ENCODE measurements around the gene CLASP2.

CLASP2 gene

GRCh38 chr3:33521736-33522135, 196.3 kb downstream of the CLASP2 start:
- TF ChIP-seq FOXM1 (IDR thresholded peaks at IDR 0.05; ENCODE audit: borderline replicate concordance, low read depth) (no peak), NFIC (IDR thresholded peaks at IDR 0.05) (no peak), CREB1 (IDR thresholded peaks at IDR 0.05; ENCODE audit: low read depth) (no peak), RAD21 (IDR thresholded peaks at IDR 0.05; ENCODE audit: low read depth) (no peak), CEBPB (IDR thresholded peaks at IDR 0.05) (no peak), EGR1 (IDR thresholded peaks at IDR 0.05) (no peak), EP300 (IDR thresholded peaks at IDR 0.05; ENCODE audit: borderline replicate concordance) (no peak), TAF1 (IDR thresholded peaks at IDR 0.05; ENCODE audit: low read depth) (no peak), ZBTB7A (IDR thresholded peaks at IDR 0.05; ENCODE audit: low read depth) (no peak), TCF12 (IDR thresholded peaks at IDR 0.05; ENCODE audit: low read depth) (no peak), YY1 (IDR thresholded peaks at IDR 0.05; ENCODE audit: low read depth) (no peak), REST (IDR thresholded peaks at IDR 0.05; ENCODE audit: low read depth) (no peak), TEAD4 (IDR thresholded peaks at IDR 0.05) (no peak)
- TF ChIP-seq, protein P1, sequence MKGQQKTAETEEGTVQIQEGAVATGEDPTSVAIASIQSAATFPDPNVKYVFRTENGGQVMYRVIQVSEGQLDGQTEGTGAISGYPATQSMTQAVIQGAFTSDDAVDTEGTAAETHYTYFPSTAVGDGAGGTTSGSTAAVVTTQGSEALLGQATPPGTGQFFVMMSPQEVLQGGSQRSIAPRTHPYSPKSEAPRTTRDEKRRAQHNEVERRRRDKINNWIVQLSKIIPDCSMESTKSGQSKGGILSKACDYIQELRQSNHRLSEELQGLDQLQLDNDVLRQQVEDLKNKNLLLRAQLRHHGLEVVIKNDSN (IDR thresholded peaks at IDR 0.05), result no peak
- TF ChIP-seq, protein P2, sequence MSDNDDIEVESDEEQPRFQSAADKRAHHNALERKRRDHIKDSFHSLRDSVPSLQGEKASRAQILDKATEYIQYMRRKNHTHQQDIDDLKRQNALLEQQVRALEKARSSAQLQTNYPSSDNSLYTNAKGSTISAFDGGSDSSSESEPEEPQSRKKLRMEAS (IDR thresholded peaks at IDR 0.05), result no peak

DNA sequence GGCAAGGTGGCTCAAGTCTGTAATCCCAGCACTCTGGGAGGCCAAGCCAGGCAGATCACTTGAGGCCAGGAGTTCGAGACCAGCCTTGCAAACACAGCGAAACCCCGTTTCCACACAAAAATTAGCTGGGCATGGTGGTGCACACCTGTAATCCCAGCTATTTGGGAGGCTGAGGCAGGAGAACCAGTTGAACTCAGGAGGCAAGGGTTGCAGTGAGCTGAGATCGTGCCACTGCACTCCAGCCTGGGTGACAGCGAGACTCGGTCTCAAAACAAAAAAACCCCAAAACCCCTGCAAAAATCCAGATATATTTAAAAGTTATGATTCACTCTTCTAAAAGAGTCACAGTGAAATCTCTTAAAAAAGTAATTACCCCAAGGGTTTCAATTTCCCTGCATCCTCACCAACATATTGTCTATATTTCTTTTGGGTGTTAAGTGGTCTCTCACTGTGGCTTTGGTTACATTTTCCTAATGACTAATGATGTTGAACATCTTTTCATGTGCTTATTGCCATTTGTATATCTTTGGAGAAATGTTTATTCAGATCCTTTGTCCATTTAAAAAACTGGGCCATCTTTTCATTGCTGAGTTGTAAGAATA, 204.7 kb downstream of the CLASP2 start:
- TF ChIP-seq FOXM1 (IDR thresholded peaks at IDR 0.05; ENCODE audit: borderline replicate concordance, low read depth) (no peak), NFIC (IDR thresholded peaks at IDR 0.05) (no peak), EP300 (IDR thresholded peaks at IDR 0.05; ENCODE audit: borderline replicate concordance) (no peak), EGR1 (IDR thresholded peaks at IDR 0.05) (no peak), CEBPB (IDR thresholded peaks at IDR 0.05) (no peak), TAF1 (IDR thresholded peaks at IDR 0.05; ENCODE audit: low read depth) (no peak), CREB1 (IDR thresholded peaks at IDR 0.05; ENCODE audit: low read depth) (no peak)
- TF ChIP-seq, protein P1 (IDR thresholded peaks at IDR 0.05), result no peak

GRCh38 chr3:33505027-33505426, 213.0 kb downstream of the CLASP2 start:
- TF ChIP-seq CREB1 (IDR thresholded peaks at IDR 0.05; ENCODE audit: low read depth) (no peak), TCF12 (IDR thresholded peaks at IDR 0.05; ENCODE audit: low read depth) (no peak), REST (IDR thresholded peaks at IDR 0.05; ENCODE audit: low read depth) (no peak), NFIC (IDR thresholded peaks at IDR 0.05) (no peak), CEBPB (IDR thresholded peaks at IDR 0.05) (no peak), ZBTB7A (IDR thresholded peaks at IDR 0.05; ENCODE audit: low read depth) (no peak), EGR1 (IDR thresholded peaks at IDR 0.05) (no peak), RAD21 (IDR thresholded peaks at IDR 0.05; ENCODE audit: low read depth) (no peak), FOXM1 (IDR thresholded peaks at IDR 0.05; ENCODE audit: borderline replicate concordance, low read depth) (no peak)
- TF ChIP-seq, protein P2 (IDR thresholded peaks at IDR 0.05), result no peak

DNA sequence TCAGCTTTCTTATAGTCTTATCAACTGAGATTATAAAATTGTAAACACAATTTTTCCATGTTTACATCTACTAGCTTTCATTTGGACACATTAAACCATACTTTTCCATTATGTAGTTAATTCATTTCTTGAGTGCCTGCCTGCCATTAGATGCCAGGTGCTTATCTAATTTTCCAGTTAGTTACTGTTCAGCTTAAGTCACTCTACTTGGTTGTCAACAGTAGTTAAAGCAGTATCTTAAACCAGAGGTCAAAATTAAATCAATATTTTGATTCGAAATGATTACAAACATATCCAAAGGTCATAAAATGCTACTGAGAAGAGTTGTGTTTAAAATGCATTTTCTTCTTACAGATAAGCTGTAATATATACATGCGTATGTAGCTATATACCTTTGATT, 221.6 kb downstream of the CLASP2 start:
- TF ChIP-seq EP300 (IDR thresholded peaks at IDR 0.05; ENCODE audit: borderline replicate concordance), result no peak
- TF ChIP-seq FOXM1 (IDR thresholded peaks at IDR 0.05; ENCODE audit: borderline replicate concordance, low read depth), result no peak
- no peak for TF ChIP-seq NFIC (IDR thresholded peaks at IDR 0.05)
- TF ChIP-seq TEAD4 (IDR thresholded peaks at IDR 0.05), result no peak
- TF ChIP-seq EGR1 (IDR thresholded peaks at IDR 0.05), result no peak
- TF ChIP-seq, protein P1 (IDR thresholded peaks at IDR 0.05), result no peak
- TF ChIP-seq TAF1 (IDR thresholded peaks at IDR 0.05; ENCODE audit: low read depth), result no peak
- no peak for TF ChIP-seq TCF12 (IDR thresholded peaks at IDR 0.05; ENCODE audit: low read depth)
- TF ChIP-seq, protein P2 (IDR thresholded peaks at IDR 0.05), result no peak
- no peak for TF ChIP-seq REST (IDR thresholded peaks at IDR 0.05; ENCODE audit: low read depth)

Data from Ishikawa (cell line).